SK-N-DZ (cell line): Measurements from ENCODE around the gene SH2D1B.
"Not testable (repeated sequence)": the region's sequence is repeated elsewhere in the genome, so short reads cannot be mapped to it uniquely, and the experiment has no call there.

Source experiments
- DNase-seq: peaks from one replicate; pipeline ENCODE4 v3.0.0-alpha.2; 2015; ENCODE audit warnings: low spot score

SH2D1B gene

GRCh38 chr1:162363823-162364222 is 48.1 kb downstream of the SH2D1B start:
- DNase-seq: no peak

DNA sequence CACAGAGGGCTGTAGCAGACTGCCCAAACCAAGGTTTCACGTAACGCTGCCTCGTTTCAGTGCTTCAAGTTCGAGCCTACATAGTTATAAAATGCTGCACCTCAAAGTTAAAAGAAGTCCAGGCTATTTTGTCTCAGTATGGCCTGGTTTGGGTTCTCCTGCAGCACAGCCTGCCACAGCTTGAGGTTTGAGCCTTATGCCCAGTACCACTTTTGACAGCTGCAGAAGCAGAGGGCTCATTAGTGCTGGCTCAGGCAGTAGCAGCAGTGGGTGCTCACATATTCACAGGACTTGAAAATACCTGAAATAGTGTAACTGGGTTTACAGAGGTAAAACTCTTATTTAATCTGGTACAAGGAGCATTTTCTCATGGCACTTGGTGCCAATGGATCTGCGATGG is 50.6 kb downstream of the SH2D1B start:
- DNase-seq: no peak

DNA sequence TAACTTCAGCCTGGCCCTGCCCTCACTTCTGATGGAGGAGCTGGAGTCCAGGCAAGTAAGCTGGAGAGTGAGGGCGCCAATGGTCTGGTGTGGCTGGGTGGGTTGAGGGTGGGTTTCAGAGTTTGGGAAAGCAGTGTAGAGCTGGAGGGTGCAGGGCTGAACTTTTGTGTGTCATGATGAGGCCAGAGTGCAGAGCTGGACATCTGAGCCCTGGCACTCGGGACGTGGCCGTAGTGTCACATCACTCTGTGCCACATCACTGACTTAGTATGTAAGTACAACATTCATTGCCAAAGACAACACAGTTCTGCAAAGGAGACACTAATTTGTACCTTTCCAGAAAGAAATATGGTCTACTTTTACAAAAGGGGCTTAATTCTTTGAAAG is 51.1 kb downstream of the SH2D1B start:
- no peak for DNase-seq

DNA sequence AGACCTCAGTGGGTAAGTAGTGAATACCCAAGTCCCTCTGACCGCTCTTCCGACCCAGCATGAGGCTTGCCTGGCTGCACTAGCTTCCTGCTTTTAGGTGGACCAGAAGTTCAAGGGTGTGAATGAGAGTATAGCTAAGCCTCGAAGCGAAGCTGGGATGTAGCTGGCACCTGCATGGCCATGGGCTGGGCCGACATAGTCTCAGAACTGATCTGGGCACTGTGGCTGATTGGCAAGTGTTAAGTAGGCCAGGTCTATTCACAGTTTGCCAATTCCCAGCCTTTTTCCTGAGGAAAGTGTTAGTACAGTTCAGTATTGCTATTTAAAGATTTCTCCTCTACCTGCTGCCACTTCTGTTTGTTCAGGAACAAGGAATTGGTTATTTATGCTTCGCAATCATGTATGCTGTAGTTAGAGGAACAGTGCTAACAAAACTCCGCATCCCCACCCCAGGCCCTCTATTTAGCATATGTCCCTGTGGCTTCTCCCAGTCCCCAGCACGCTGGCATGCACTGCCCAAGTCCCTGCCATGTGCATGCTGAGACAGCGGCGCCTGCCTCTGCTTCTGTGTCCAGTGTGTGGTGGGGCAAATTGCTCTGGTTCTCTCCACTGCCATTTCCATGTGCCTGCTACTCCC is 51.6 kb downstream of the SH2D1B start:
- DNase-seq: no peak

DNA sequence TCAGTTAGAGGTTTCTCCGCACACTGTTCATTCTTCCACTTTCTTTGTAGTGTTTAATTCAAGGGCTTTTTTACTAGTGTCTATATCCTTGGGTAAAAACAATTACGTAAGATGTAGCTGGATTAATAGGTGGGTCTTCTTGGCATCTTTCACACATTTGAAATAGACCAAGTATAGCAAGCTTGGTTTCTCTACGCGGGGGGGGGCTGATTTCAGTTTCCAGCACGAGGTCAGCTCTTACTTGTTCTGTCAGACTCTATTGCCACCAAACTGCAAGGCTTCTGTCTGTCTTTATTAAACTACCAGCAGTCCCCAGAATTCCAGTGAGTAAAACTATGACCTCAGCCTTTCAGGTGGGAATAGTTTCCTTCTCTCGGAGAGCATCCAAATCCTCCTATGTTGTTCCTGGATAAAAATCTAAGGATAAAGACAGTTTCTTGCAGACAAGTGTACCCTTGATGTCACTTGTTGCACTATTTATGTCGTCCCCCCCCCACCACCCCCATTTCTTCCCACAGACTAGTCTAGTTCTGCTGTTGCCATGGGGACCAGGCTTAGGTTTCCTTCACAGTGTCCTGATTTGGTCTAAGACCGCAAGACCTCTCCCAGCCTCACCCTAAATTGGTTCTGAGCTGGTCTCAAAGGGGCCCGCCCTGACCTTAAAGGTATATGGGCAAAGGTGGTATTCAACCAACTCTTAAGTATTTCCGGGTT is 52.3 kb downstream of the SH2D1B start:
- DNase-seq: no peak

DNA sequence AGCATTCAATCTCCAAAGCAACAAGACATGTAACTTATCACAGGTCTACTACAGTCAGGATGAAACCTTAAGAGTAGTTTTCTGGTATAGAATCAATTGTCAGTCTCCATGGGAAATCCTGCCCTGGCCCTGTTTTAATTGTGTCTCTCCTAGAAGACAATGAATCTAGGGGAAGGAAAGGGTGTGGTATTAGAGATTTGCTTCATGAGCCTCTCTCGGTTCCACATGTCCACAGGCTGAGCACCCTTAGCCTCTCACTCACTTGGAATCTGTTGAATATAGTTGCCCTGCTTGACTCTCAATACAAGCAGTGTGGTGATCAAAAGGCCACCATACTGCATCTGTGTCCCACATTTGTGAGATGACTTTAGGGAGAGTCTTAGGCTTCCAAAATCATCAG is 53.0 kb downstream of the SH2D1B start:
- no peak for DNase-seq

GRCh38 chr1:162357681-162358266 is 54.2 kb downstream of the SH2D1B start:
- peak; percentile 27 for DNase-seq

DNA sequence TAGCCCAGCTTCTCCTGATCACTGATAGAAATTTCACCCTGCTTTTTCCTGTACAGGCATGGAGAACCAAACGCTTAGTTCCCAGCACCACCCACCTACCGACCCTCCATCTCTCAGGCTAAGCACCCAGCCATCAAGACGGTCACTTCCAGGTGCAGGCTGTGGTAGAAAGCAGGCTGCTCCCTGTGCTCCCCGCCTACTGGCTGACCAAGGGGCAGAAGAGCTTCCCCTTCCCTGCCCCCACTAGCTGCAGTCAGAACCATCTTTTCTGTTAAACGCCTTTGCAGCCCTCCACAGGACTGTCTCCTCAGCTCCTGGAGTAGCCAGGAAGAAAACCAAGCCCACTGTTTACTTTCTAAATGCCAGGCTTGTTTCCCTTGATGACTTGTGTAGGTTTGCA is 58.2 kb downstream of the SH2D1B start:
- DNase-seq: no peak

GRCh38 chr1:162353078-162353477 is 58.9 kb downstream of the SH2D1B start:
- no peak for DNase-seq

GRCh38 chr1:162351874-162352273 is 60.1 kb downstream of the SH2D1B start:
- DNase-seq: not testable (repeated sequence)

- DNase-seq: no peak
Observed at GRCh38 chr1:162351246-162351842, 60.6 kb downstream of the SH2D1B start.

GRCh38 chr1:162349635-162350330 is 62.2 kb downstream of the SH2D1B start:
- DNase-seq: no peak

DNA sequence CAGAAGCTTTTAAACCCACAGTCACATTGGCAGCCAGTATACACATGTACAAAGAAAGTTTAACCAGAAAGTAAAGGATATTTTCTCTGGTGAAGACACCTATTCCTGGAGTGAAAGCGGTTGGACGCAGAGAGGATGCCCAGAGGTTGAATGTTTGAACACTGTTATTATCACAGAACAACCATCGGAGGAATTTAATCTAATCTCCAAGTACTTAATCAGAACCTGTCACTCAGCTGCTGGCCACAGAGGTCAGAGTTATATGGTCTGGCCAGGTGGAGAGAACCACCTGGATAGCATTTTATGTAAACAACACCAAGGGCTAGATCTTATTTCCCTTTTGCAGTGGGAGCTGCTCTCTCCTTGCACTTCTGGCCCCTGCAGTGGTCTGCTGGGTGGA is 64.7 kb downstream of the SH2D1B start:
- DNase-seq: peak; percentile 5
